GM12891 (cell line): Measurements from ENCODE around the gene DLG3.

Source experiments
- POLR2A ChIP-seq: IDR thresholded peaks from 2 replicates; pipeline ENCODE4 v1.6.1; 2011; ENCODE audit warnings: low read depth, low read length, control low read depth
- POLR2AphosphoS5 ChIP-seq: IDR thresholded peaks from 2 replicates; pipeline ENCODE4 v1.6.1; 2011; ENCODE audit warnings: low read depth, low read length, control low read depth

GRCh38 chrX:70535198-70535597 lies 90.6 kb downstream of the DLG3 start:
- no peak for TF ChIP-seq POLR2A
- TF ChIP-seq POLR2AphosphoS5: no peak
